Fibroblast of skin of abdomen (primary cell): ENCODE results near the gene B3GNT8. TPM values are rescaled to one million over a fixed set of nuclear protein-coding genes. Genes with fewer than 3 reads are reported as not detected.
"Not testable (repeated sequence)": the region's sequence is repeated elsewhere in the genome, so short reads cannot be mapped to it uniquely, and the experiment has no call there.

Source experiments
- DNase-seq: peaks from one replicate; pipeline ENCODE4 v3.0.0-alpha.2; 2013
- polyA plus RNA-seq, 2 experiments: library from polyadenylated mRNA; unstranded; fragments of 120-200 nt; gene quantifications; one replicate each; pipeline ENCODE4 v1.2.1, GENCODE V29; 2013; ENCODE audit not compliant: insufficient read length in 2 of 2

B3GNT8 gene
- polyA plus RNA-seq (2013, experiment 1 of 2; ENCODE audit: insufficient read length), result 1.8 TPM
- 1.8 TPM for polyA plus RNA-seq (2013, experiment 2 of 2; ENCODE audit: insufficient read length)

GRCh38 chr19:41426952-41427646 is at the start of gene B3GNT8:
Gene B3GNT8 (minus strand): TSS chr19:41427374. CDS start chr19:41426778, 596 bp downstream.
- DNase-seq, result peak; percentile 63

- no peak for DNase-seq
Measured at GRCh38 chr19:41476583-41476982, 49.4 kb upstream of the B3GNT8 start.

- not testable (repeated sequence) for DNase-seq
Measured at GRCh38 chr19:41463257-41464256, 36.4 kb upstream of the B3GNT8 start.

- no peak for DNase-seq
Measured at GRCh38 chr19:41462497-41462896, 35.3 kb upstream of the B3GNT8 start.

- DNase-seq, result no peak
Measured at GRCh38 chr19:41457241-41457640, 30.1 kb upstream of the B3GNT8 start.

- DNase-seq, result peak; percentile 33
Measured at GRCh38 chr19:41456342-41456918, 29.3 kb upstream of the B3GNT8 start.

- no peak for DNase-seq
Measured at GRCh38 chr19:41455936-41456335, 28.8 kb upstream of the B3GNT8 start.

GRCh38 chr19:41452584-41453275 is 25.6 kb upstream of the B3GNT8 start:
- no peak for DNase-seq

GRCh38 chr19:41449865-41450178 is 22.6 kb upstream of the B3GNT8 start:
- DNase-seq, result no peak

- DNase-seq, result peak; percentile 60
Measured at GRCh38 chr19:41449079-41449864, 22.1 kb upstream of the B3GNT8 start.

GRCh38 chr19:41447732-41448332 is 20.7 kb upstream of the B3GNT8 start:
- no peak for DNase-seq

- DNase-seq, result no peak
Measured at GRCh38 chr19:41445575-41445974, 18.4 kb upstream of the B3GNT8 start.

- no peak for DNase-seq
Measured at GRCh38 chr19:41443813-41444455, 16.8 kb upstream of the B3GNT8 start.

GRCh38 chr19:41442473-41443355 is 15.5 kb upstream of the B3GNT8 start, which contains the start of gene ERICH4:
Gene ERICH4 (plus strand): TSS chr19:41443156. CDS start chr19:41443170, 14 bp downstream.
- no peak for DNase-seq

- DNase-seq, result no peak
Measured at GRCh38 chr19:41441321-41441945, 14.3 kb upstream of the B3GNT8 start.

- peak; percentile 97 for DNase-seq
Measured at GRCh38 chr19:41439441-41440222, 12.5 kb upstream of the B3GNT8 start, which contains the start of gene DMAC2. Gene DMAC2 (minus strand): TSS chr19:41439912. CDS start chr19:41439899, 13 bp downstream.

- no peak for DNase-seq
Measured at GRCh38 chr19:41437944-41438574, 10.9 kb upstream of the B3GNT8 start.

GRCh38 chr19:41436674-41436951 is 9.4 kb upstream of the B3GNT8 start:
- no peak for DNase-seq
